ENCODE results near the gene CACNG1. TPM values are rescaled to one million over a fixed set of nuclear protein-coding genes. Genes with fewer than 3 reads are reported as not detected.
"Not testable (repeated sequence)": the region's sequence is repeated elsewhere in the genome, so short reads cannot be mapped to it uniquely, and the experiment has no call there.

The CACNG1 gene
- polyA plus RNA-seq, 4 donors, result 0.66 TPM; not detected in 3

- peaks cover 14 to 26% (median 17%) of the 10 kb centered on the region in 3 donors for H3K36me3 ChIP-seq (ENCODE audit: control insufficient read depth in 3 of 3, insufficient read depth in 2 of 3, low read depth in 1 of 3, low read length in 3 of 3)
- not testable (repeated sequence) for H3K4me1 ChIP-seq (ENCODE audit: control insufficient read depth in 3 of 3, insufficient read depth in 2 of 3, low read depth in 1 of 3, low read length in 2 of 3); H3K9me3 ChIP-seq (ENCODE audit: control insufficient read depth in 2 of 2, insufficient read depth in 1 of 2, low read depth in 1 of 2, low read length in 1 of 2); FAIRE-seq; DNase-seq; H3K4me3 ChIP-seq (ENCODE audit: low read depth in 1 of 3, low read length in 3 of 3); H3K27me3 ChIP-seq (ENCODE audit: control insufficient read depth in 3 of 3, insufficient read depth in 3 of 3, low read length in 3 of 3); H3K27ac ChIP-seq (ENCODE audit: low read depth in 1 of 3, low read length in 2 of 3)
- 94 to 98% (median 98%) methylated on average over 7 of the region's 7 CpGs for whole genome bisulfite sequencing, 3 donors
Measured at GRCh38 chr17:67104641-67105040, 60.3 kb downstream of the CACNG1 start.

- H3K27ac ChIP-seq (ENCODE audit: low read depth in 1 of 3, low read length in 2 of 3), result no peak overlapping the region
- no peak for FAIRE-seq
- H3K4me1 ChIP-seq (ENCODE audit: control insufficient read depth in 3 of 3, insufficient read depth in 2 of 3, low read depth in 1 of 3, low read length in 2 of 3), result peaks cover 0 to 1% (median 0%) of the 10 kb centered on the region in 3 donors
- no peaks in the 10 kb centered on the region for H3K9me3 ChIP-seq (ENCODE audit: control insufficient read depth in 2 of 2, insufficient read depth in 1 of 2, low read depth in 1 of 2, low read length in 1 of 2)
- no peak overlapping the region for H3K4me3 ChIP-seq (ENCODE audit: low read depth in 1 of 3, low read length in 3 of 3)
- peaks cover 14 to 26% (median 17%) of the 10 kb centered on the region in 3 donors for H3K36me3 ChIP-seq (ENCODE audit: control insufficient read depth in 3 of 3, insufficient read depth in 2 of 3, low read depth in 1 of 3, low read length in 3 of 3)
- DNase-seq, result no peak
- no peaks in the 10 kb centered on the region for H3K27me3 ChIP-seq (ENCODE audit: control insufficient read depth in 3 of 3, insufficient read depth in 3 of 3, low read length in 3 of 3)
Measured at GRCh38 chr17:67105213-67105612, 60.9 kb downstream of the CACNG1 start.

Other genes starting within 250 kb of the CACNG1 start
- under 1 TPM in 1 of 4 donors, not detected in 3; 0.06 TPM for gene CACNG5, start 209.4 kb upstream of the CACNG1 start, polyA plus RNA-seq
- gene CACNG4, start 79.8 kb upstream of the CACNG1 start, polyA plus RNA-seq, result under 1 TPM in 3 of 4 donors, not detected in 1; 0.27 to 0.64 (median 0.51) TPM
- 10 to 100 TPM in 1 of 4 donors, 1 to 10 TPM in 3; 2.7 to 27.3 (median 3.6) TPM for gene HELZ, start 200.6 kb downstream of the CACNG1 start, polyA plus RNA-seq